Head of caudate nucleus (tissue), 42 donors: ENCODE measurements around the gene SLC6A13.
"Not testable (repeated sequence)": the region's sequence is repeated elsewhere in the genome, so short reads cannot be mapped to it uniquely, and the experiment has no call there.

Experiments used
- DNase-seq, 42 donors: peaks; one replicate each; pipeline versions ENCODE4 v3.0.0 to v3.0.0-alpha.2; 2020 to 2021; ENCODE audit warnings: mixed read lengths in 7 of 42
- intact Hi-C: fragments of 100-400 bp; cut with DNase I; formaldehyde crosslinking; loops from one replicate; pipeline ENCODE4 v1.15.0; 2022

SLC6A13 gene

GRCh38 chr12:262817-263216, at the start of gene SLC6A13:
Gene SLC6A13 (minus strand): TSS chr12:262836. CDS start chr12:260052, 2,784 bp downstream.
- intact Hi-C loops: no loop called here
- no peak for DNase-seq

- intact Hi-C loops: no loop called here
- DNase-seq: no peak
Measured at GRCh38 chr12:308511-308910, 45.9 kb upstream of the SLC6A13 start.

GRCh38 chr12:307406-307805, 44.8 kb upstream of the SLC6A13 start:
- DNase-seq: no peak
- intact Hi-C loops: no loop called here

GRCh38 chr12:304805-305204, 42.2 kb upstream of the SLC6A13 start:
- intact Hi-C loops: no loop called here

GRCh38 chr12:302766-303165, 40.1 kb upstream of the SLC6A13 start:
- intact Hi-C loops, DNase-seq: not testable (repeated sequence)

More at GRCh38 chr12:304805-305204, 42.2 kb upstream of the SLC6A13 start:
- DNase-seq: no peak

- intact Hi-C loops, DNase-seq: not testable (repeated sequence)
Measured at GRCh38 chr12:300166-300565, 37.5 kb upstream of the SLC6A13 start.

- DNase-seq, intact Hi-C loops: not testable (repeated sequence)
Measured at GRCh38 chr12:299511-299910, 36.9 kb upstream of the SLC6A13 start.

GRCh38 chr12:298059-298458, 35.4 kb upstream of the SLC6A13 start:
- intact Hi-C loops, DNase-seq: not testable (repeated sequence)

- intact Hi-C loops: no loop called here
- DNase-seq: no peak
Measured at GRCh38 chr12:295132-295531, 32.5 kb upstream of the SLC6A13 start.

GRCh38 chr12:293199-293598, 30.6 kb upstream of the SLC6A13 start:
- intact Hi-C loops: no loop called here
- DNase-seq: no peak

- intact Hi-C loops: no loop called here
- DNase-seq: no peak
Measured at GRCh38 chr12:292186-292585, 29.6 kb upstream of the SLC6A13 start.

GRCh38 chr12:291153-291723, 28.6 kb upstream of the SLC6A13 start:
- intact Hi-C loops: no loop called here
- no peak for DNase-seq

- peak in 4 of 42 donors; percentile 9 to 53 (median 18) for DNase-seq
- intact Hi-C loops: no loop called here
Measured at GRCh38 chr12:288687-289086, 26.1 kb upstream of the SLC6A13 start.

- intact Hi-C loops: no loop called here
- DNase-seq: no peak
Measured at GRCh38 chr12:286531-287300, 24.1 kb upstream of the SLC6A13 start.

- intact Hi-C loops: no loop called here
- no peak for DNase-seq
Measured at GRCh38 chr12:278046-278445, 15.4 kb upstream of the SLC6A13 start.

GRCh38 chr12:275812-276211, 13.2 kb upstream of the SLC6A13 start:
- intact Hi-C loops: no loop called here
- no peak for DNase-seq

- no peak for DNase-seq
- intact Hi-C loops: no loop called here
Measured at GRCh38 chr12:273382-273781, 10.7 kb upstream of the SLC6A13 start.

- intact Hi-C loops: no loop called here
- no peak for DNase-seq
Measured at GRCh38 chr12:272942-273341, 10.3 kb upstream of the SLC6A13 start.

- peak in 9 of 42 donors; percentile 8 to 54 (median 34) for DNase-seq
- intact Hi-C loops: no loop called here
Measured at GRCh38 chr12:271161-271560, 8.5 kb upstream of the SLC6A13 start.

GRCh38 chr12:269191-269590, 6.6 kb upstream of the SLC6A13 start:
- peak in 4 of 42 donors; percentile 20 to 51 (median 27) for DNase-seq
- intact Hi-C loops: no loop called here

- intact Hi-C loops: no loop called here
- no peak for DNase-seq
Measured at GRCh38 chr12:268483-268840, 5.8 kb upstream of the SLC6A13 start.
